ENCODE measurements around the gene TRAF7.
A peak's percentile ranks its signal among the peaks of the same experiment; 100 is the strongest.
"Not testable (repeated sequence)": the region's sequence is repeated elsewhere in the genome, so short reads cannot be mapped to it uniquely, and the experiment has no call there.

The TRAF7 gene

DNA sequence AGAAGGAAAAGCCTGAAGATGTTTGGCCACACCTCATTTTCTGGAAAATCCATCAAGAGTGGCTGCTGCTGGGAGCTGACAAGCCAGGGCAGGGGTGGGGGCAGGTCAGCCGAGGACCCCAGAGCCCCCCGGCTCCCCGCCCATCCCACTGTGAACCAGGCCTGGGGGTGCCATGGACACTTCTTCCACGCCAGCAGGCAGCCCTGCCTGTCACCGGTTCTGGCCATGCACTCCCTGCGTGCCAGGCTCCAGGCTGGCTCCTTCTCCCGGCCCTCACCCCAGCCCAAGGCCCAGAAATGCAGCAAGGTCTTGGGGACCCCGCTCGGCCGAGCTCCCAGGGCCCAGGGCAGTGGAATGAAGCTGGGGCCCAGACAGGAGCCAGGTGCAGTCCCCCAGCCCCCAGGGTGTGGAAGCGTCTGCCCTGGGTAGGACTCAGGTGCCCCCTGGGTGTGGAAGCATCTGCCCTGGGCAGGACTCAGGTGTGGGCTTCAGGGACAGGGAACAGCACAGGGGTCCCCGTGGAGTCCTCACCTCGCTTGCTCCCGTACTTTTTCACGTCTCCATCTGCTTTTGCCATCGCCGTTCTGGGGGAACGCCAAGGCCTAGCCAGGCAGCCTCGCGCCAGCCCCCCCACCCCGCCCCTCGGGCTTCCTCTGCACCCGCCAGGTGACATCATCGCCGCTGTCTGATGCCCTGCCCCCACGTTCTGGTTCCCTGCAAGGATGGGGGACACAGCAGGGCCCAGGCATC lies 32.5 kb upstream of the TRAF7 start:
- not testable (repeated sequence) for DNase-seq

DNA sequence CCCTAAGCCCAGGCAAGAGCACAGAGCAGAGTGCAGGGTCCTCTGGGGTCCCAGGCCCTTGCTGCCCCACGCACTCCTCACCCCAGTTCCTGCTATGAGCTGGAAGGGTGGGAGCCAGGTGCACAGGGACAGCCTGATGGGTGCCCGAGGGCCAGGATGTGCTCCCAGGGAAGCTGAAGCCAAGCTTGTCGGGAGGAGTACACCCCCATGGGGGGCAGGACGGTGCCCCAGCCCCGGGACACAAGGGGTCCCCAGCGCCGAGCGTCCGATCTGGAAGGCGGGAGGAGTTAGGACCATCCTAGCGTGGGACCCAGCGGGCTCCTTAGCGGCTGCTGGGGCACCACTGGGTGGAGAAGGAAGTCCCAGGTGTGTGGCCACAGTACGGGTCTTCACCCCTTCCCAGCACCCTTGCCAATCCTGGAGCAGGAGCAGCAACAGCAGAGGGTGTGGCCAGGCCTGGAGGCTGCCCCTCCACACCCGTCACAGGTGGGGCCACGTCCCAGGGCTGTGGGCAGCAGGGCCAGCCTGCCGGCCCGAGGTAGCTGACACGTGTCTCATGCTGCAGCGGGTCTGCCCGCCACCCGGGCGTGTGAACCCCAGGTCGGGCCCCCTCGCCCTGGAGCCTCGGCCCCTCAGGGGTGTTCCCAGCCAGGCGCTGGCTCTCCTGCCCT lies 31.7 kb upstream of the TRAF7 start:
- not testable (repeated sequence) for DNase-seq

DNA sequence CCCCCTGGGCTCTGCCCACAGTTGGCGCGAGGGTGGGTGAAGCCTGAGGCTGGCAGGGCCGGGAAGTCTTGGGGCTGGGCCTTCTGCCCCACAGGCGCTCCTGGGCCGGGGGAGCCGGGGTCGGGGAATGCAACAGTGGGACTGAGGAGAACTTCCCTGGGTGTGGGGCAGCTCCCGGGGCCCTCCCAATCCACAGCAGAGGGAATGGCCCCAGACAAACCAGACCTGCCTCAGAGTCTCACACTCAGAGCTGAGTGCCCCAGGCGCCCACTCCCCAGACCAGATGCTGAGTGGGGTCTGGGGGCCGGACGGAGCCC lies 31.2 kb upstream of the TRAF7 start:
- DNase-seq: not testable (repeated sequence)

DNA sequence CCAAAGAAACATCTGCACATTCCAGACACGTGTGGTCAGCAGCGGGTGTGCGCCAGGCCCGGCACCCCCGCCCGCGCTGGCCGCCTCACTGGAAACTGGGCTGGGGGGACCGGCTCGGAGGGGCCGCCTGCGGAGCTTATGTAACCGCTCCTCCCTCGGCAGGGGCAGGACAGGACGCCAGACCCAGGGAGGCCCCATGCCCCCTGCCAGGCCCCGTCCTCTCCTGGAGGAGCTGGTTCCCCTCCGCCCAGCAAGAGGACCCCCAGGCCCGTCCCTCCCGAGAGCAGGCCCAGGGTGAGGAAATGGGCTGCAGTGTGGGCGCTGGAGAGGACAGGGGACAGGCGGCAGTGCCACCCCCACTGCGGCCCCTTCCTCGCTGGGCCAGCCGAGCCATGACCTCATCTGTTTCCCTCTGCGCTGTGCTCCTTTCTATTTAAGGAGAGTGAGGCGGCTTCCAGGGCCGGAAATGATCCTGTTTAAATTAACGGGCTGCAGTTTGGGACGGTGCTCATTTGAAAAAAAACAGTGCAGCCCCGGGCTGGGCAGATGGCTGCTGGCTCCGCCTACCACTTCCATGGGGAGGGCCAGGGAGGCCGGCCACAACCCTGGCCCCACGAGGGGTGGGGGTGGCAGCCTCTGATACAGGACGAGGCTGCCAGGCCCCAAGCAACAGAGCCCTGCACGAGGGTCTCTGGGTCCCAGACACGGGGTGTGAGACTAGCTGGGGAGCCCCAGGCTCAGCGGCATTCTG lies 30.7 kb upstream of the TRAF7 start:
- not testable (repeated sequence) for DNase-seq

DNA sequence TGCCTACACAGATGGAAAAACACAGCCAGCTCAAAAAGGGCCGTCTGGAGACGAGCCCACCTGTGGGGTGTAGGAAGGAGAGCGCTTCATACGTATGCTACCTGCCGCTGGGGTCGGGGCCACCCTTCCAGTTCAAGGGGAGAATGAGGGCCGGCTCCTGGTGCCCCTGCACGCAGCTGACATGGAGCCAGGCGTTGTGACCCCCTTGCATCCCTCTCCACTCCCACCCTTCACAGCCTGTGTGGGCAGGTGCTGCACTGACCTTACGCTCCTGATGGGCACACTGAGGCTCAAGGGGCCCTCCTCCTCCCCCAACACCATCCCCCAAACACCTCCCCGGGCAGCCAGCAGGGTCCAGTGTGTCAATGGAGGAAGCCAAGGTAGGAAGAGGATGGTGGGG lies 30.0 kb upstream of the TRAF7 start:
- DNase-seq: not testable (repeated sequence)

GRCh38 chr16:2126161-2126743 lies 29.3 kb upstream of the TRAF7 start:
- DNase-seq: not testable (repeated sequence)

DNA sequence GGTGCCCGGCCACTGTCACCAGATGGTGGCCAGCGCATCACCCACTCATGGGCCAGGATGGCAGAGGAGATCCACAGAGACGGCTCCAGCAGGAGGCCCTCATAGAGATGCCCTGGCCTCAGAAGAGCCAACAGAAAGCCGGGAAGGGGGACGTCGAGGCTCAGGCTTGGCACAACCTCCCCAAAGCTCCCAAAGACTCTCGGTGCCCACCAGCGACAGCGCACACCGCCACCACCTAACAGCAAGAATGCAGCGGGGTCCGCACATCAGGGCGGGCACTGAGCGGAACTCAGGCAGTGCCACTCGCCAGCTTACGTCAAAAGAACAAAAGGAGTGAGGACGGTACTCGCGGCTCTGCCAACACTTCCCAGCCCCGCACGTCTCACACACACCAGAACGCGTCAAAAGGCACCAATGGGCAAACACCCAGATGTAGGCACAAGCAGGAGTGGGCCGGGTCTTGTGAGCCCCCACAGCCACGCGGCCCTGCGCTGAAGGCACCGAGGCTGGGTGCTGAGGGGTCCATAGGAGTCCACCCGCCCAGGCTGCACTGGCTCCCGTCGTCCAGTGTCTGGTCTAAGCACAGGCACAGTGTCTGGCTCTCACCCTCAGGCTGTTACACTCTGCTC lies 28.5 kb upstream of the TRAF7 start:
- DNase-seq: not testable (repeated sequence)

GRCh38 chr16:2127630-2128280 lies 27.8 kb upstream of the TRAF7 start:
- not testable (repeated sequence) for DNase-seq

- DNase-seq: not testable (repeated sequence)
Measured at GRCh38 chr16:2129251-2129650, 26.3 kb upstream of the TRAF7 start.

- not testable (repeated sequence) for DNase-seq
Measured at GRCh38 chr16:2129890-2130447, 25.6 kb upstream of the TRAF7 start.

DNA sequence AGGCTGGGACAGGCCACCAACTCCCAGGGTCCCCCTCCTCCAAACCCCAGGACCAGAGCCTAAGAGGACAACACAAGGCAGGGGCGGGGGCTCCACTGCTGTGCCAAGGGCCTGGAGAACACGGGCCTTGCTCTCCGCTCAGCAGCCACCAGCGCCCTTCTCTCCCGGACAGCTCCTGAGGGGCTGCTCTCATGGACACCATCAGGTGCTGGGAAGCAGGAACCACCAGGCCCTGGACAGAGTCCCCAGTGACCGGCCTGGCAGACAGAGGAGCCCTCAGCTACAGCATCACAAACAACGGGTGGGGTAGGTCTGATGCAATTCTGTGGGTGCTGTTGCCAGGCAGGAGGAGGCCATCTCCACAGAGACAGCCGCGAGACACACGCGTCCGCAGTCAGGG lies 21.8 kb upstream of the TRAF7 start:
- DNase-seq: not testable (repeated sequence)

DNA sequence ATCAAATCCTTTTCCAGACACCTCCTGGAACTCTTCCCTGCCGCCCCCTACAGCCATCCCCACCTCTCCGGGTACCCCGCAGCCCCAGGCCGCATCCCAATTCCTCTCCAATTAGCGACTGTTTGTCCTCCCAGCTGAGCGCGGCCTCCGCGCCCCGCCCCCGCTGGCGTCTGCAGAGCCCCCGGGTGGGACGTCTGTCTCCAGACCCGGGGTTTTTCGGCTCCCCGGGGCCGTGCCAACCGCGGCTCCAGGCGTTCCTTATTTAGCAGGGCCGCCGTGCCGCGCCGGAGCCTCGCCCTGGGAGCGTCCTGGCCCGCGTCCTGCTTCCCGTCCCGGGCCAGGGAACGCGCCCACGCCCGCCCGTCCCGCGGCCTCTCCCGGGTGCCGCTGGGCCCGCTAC lies 20.5 kb upstream of the TRAF7 start:
- DNase-seq: peak; percentile 23

DNA sequence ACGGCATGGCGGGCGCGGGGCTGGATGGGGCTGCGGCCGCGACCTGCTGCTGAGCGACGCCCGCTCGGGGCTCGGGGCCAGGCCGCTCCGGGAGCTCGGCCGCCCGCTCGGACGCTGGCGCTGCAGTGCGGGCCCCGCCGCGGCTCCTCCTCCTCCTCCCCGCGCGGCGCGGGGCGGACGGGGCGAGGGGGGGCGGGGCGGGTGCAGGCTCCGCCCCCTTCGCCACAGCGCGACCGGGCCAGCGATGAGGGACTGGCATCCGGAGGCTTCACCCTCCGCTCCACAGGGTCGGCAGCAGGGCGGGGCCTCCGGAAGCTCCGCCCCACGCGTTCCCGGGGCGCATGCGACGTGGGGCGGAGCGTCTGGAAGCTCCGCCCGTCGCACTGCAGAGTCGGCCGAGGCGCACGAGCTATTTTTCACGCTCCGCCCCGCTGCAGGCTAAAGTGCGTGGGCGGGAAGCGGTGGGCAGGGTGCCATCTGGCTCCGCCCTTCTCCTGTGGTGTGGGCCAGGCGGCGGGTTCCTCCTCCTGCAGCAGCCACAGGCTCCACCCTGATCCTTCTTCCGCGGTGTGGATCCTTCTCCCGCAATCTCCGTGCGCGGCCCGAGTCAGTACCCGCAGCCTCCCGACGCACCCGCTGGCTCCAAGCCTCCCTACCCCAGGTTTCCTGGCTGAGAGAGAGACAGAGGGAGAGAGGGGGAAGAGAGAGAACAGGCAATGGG lies 19.7 kb upstream of the TRAF7 start, which contains the start of gene PKD1:
Gene PKD1, minus strand, starts transcription at position 129 of the 721 bp plus-strand sequence. CDS start 209 bp downstream, outside the sequence.
- peak; percentile 99 for DNase-seq

DNA sequence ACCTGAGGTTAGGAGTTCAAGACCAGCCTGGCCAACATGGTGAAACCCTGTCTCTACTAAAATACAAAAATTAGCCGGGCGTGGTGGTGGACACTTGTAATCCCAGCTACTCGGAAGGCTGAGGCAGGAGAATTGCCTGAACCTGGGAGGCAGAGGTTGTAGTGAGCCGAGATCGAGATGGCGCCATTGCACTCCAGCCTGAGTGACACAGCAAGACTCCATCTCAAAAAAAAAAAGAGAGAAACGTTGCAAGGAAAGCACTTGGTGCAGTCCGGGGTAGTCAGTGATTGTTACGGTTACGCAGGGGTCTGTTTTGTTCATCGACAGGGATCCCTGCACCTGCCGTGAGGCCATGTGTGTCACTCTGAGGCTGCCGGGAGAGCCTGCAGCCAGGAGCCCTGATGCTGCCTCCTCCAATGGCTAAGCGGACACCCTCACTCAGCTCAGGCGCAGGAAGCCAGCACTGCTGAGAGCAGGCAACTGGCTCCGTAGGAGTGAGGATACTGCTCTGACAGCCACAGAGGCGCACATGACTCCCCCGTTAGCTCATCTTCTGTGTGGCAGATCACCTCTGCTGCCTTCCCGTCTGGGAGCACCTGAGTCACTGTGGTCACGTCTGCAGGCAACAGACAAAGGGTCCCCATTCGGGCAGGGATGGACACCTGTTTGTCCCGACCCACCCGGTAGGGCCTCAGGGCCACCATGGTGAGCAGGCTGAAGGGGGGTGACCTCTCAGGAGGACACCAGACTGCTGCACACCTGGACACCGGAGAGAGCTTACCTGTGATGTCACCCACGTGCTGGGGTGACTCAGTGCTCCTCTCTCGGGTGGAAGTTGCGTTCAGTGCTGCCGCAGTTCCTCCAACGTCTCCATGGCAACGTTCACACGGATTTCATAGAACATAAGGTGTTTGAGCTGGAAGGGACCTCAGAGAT lies 12.4 kb upstream of the TRAF7 start:
- DNase-seq: no peak

GRCh38 chr16:2143878-2144485 lies 11.6 kb upstream of the TRAF7 start:
- no peak for DNase-seq

GRCh38 chr16:2145843-2146242 lies 9.7 kb upstream of the TRAF7 start:
- DNase-seq: no peak

DNA sequence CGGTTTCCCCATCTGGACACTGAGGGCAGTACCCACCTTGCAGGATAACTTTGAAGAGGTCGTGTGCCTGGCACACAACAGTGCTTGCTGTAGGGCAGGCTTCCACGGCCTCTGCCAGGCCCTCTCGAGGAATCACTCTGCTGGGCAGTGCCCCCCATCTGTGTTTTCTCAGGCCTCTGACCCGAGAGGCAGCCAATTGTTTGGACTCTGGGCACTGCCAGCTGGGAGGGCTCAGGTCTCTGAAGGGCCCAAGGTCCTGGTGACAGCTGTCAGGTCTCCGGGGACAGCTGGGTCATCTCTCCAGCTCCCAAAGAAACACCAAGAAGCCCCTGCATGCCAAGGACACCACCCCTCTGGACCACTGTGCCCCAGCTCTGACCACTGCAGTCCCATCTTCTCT lies 8.2 kb upstream of the TRAF7 start:
- no peak for DNase-seq

- peak; percentile 59 for DNase-seq
Measured at GRCh38 chr16:2147981-2148671, 7.5 kb upstream of the TRAF7 start, which contains the start of gene RAB26. RAB26 (plus strand) TSS chr16:2148625; CDS start chr16:2148784, 159 bp downstream.
